GM12878 (cell line): ENCODE results near the gene TSSK2. TPM values are rescaled to one million over a fixed set of nuclear protein-coding genes. Genes with fewer than 3 reads are reported as not detected.

Experiments
- ATAC-seq: fragments of 200-7000 bp; cut with Tn5 transposase; 3 replicates; pipeline ENCODE4 v1.9.1; 2020; ENCODE audit warnings: mild to moderate bottlenecking, moderate library complexity
- BruUV-seq: library from RNA; stranded (reverse); fragments of 400-500 nt; replicated peaks from 2 replicates; lab custom pipeline; 2021; lab: Mats Ljungman, UMichigan
- CTCF ChIA-PET: fragments of 300-600 bp; sonication (Branson Sonifier 250); formaldehyde crosslinking; extraction: SDS; loops from one replicate; lab custom pipeline; 2021; ENCODE audit warnings: inconsistent platforms; lab: Yijun Ruan, JAX
- POLR2A ChIA-PET: fragments of 350-600 bp; formaldehyde crosslinking; extraction: SDS; loops from one replicate; lab custom pipeline; 2021; ENCODE audit warnings: inconsistent platforms; lab: Charles Lee
- RAD21 ChIA-PET: fragments of 300-600 bp; sonication (Branson Sonifier 250); formaldehyde crosslinking; loops from one replicate; lab custom pipeline; 2023; ENCODE audit warnings: antibody characterized with exemption; ENCODE audit not compliant: unreplicated experiment; lab: Charles Lee
- SMC1A ChIA-PET: fragments of 300-600 bp; sonication (Branson Sonifier 250); formaldehyde crosslinking; loops from one replicate; lab custom pipeline; 2023; ENCODE audit not compliant: unreplicated experiment, uncharacterized antibody; lab: Charles Lee
- DNase-seq: peaks from one replicate; pipeline ENCODE4 v3.0.0-alpha.2; 2011; ENCODE audit warnings: low read depth, low spot score
- FAIRE-seq: peaks from 3 replicates; lab custom pipeline; 2011; peaks lifted over from hg19 to GRCh38; lab: Jason Lieb, UNC
- H2AFZ ChIP-seq: 2 replicates; pipeline ENCODE4 v1.6.0; 2011; ENCODE audit warnings: low read depth, low read length, control low read depth; ENCODE audit not compliant: control insufficient read depth
- H3K27ac ChIP-seq: 2 replicates; pipeline ENCODE4 v1.5.1; 2011; ENCODE audit warnings: control low read depth; ENCODE audit not compliant: control insufficient read depth, insufficient read depth
- H3K27me3 ChIP-seq, 2 experiments: replicated peaks in 1 of 2; 2 replicates each; pipeline versions ENCODE4 v1.6.0 to v1.6.1; 2011; ENCODE audit warnings: low read length in 1 of 2; ENCODE audit not compliant: control insufficient read depth in 2 of 2, insufficient read depth in 2 of 2
- H3K36me3 ChIP-seq, 2 experiments: 2 replicates each; pipeline ENCODE4 v1.5.1; 2011; ENCODE audit warnings: low read length in 1 of 2; ENCODE audit not compliant: control insufficient read depth in 2 of 2, insufficient read depth in 2 of 2
- H3K4me1 ChIP-seq: 2 replicates; pipeline ENCODE4 v1.6.1; 2011; ENCODE audit warnings: mild to moderate bottlenecking, low read length, moderate library complexity, mixed read lengths; ENCODE audit not compliant: control insufficient read depth, insufficient read depth
- H3K4me2 ChIP-seq: 2 replicates; pipeline ENCODE4 v1.6.0; 2011; ENCODE audit warnings: control low read depth; ENCODE audit not compliant: control insufficient read depth, insufficient read depth
- H3K4me3 ChIP-seq: fragments of 200-600 bp; sonication (generic); 2 replicates; pipeline ENCODE4 v1.5.1; 2016
- H3K79me2 ChIP-seq: 2 replicates; pipeline ENCODE4 v1.6.0; 2011; ENCODE audit warnings: low read length; ENCODE audit not compliant: control insufficient read depth, insufficient read depth
- H3K9ac ChIP-seq: 2 replicates; pipeline ENCODE4 v1.8.0; 2011; ENCODE audit warnings: low read length, control low read depth, mixed read lengths; ENCODE audit not compliant: control insufficient read depth, insufficient read depth
- H3K9me3 ChIP-seq: replicated peaks from 3 replicates; pipeline ENCODE4 v1.5.1; 2011; ENCODE audit warnings: mild to moderate bottlenecking, low read length; ENCODE audit not compliant: control insufficient read depth, insufficient read depth
- H4K20me1 ChIP-seq: 2 replicates; pipeline ENCODE4 v1.6.0; 2011; ENCODE audit not compliant: control insufficient read depth, insufficient read depth
- EGR1 ChIP-seq, 2 experiments: IDR thresholded peaks; 1 replicate in 1 of 2; 2 replicates in 1 of 2; pipeline ENCODE4 v1.6.1; 2011 to 2012; ENCODE audit warnings: low read depth in 2 of 2, low read length in 2 of 2, borderline replicate concordance in 1 of 2, mild to moderate bottlenecking in 1 of 2, moderate library complexity in 1 of 2
- HDAC6 ChIP-seq: fragments of 200-600 bp; sonication (generic); IDR thresholded peaks from one replicate; pipeline ENCODE4 v1.8.0; 2017; ENCODE audit warnings: antibody characterized with exemption; ENCODE audit not compliant: unreplicated experiment
- MEF2B ChIP-seq: fragments of 450-650 bp; IDR thresholded peaks from 2 replicates; pipeline ENCODE4 v1.6.1; 2018; ENCODE audit warnings: mild to moderate bottlenecking, moderate library complexity; ENCODE audit not compliant: partially characterized antibody, poor library complexity, severe bottlenecking
- WGBS: methylation state at CpG from one replicate; pipeline ENCODE4 v1.1.6; 2016; ENCODE audit warnings: low lambda C conversion rate; ENCODE audit not compliant: insufficient replicate concordance, insufficient coverage; ENCODE audit errors: missing lambda C conversion rate; 5-methylcytosine and 5-hydroxymethylcytosine counted together
- in situ Hi-C: fragments of 300-500 bp; cut with MboI; formaldehyde crosslinking; loops from 9 replicates; pipeline ENCODE4 v1.14.3; 2018; ENCODE audit warnings: mixed read lengths
- intact Hi-C: fragments of 100-400 bp; cut with micrococcal nuclease; formaldehyde crosslinking; loops from one replicate; pipeline ENCODE4 v1.14.2; 2022; ENCODE audit not compliant: unreplicated experiment
- polyA plus RNA-seq, 11 experiments: library from polyadenylated mRNA; depleted of rRNA in 4 of 11; unstranded in 6 of 11; stranded (reverse) in 5 of 11; fragments of >200 nt; fragmentation: Nextera tagmentation in 4 of 11; fragmentation: Illumina TruSeq in 1 of 11; extraction: Ambion mirVana in 4 of 11; extraction: Trizol in 1 of 11; gene quantifications; 1 replicate in 1 of 11; 2 replicates in 10 of 11; pipeline versions ENCODE4 v1.2.1 to v1.2.3, GENCODE V29; 2011 to 2016; ENCODE audit warnings: inconsistent platforms in 2 of 11, missing spikeins in 2 of 11, low read depth in 1 of 11
- total RNA-seq, 4 experiments: library from RNA; depleted of rRNA in 3 of 4; stranded (reverse); fragments of >200 nt in 3 of 4; fragmentation: Illumina TruSeq in 1 of 4; extraction: Trizol in 1 of 4; gene quantifications; 2 replicates each; pipeline versions ENCODE4 v1.2.1 to v1.2.3, GENCODE V29; 2013 to 2021

Gene TSSK2
- total and polyA plus RNA-seq, 10 of the 15 experiments (the other 5 are each of a cell fraction or from before 2014, with no cell fraction given), result 0.03 to 0.17 TPM; not detected in 8

GRCh38 chr22:19148417-19149046 is 17.4 kb downstream of the TSSK2 start:
- Histone ChIP-seq H3K27ac (no peak overlapping the region), H4K20me1 (no peaks in the 10 kb centered on the region), H3K4me1 (no peaks in the 10 kb centered on the region), H3K9me3 (no peaks in the 10 kb centered on the region), H3K4me3 (no peak overlapping the region), H3K27me3 (peaks cover 5 to 18% of the 10 kb centered on the region in 2 experiments), H3K9ac (no peak overlapping the region), H3K4me2 (no peak overlapping the region), H2AFZ (no peak overlapping the region), H3K36me3 (no peaks in the 10 kb centered on the region), H3K79me2 (peaks cover 9% of the 10 kb centered on the region)
- intact Hi-C loops (no loop called here), in situ Hi-C loops (no loop called here)
- RAD21 ChIA-PET, result no interaction called here
- BruUV-seq, result no TSS peak
- CTCF ChIA-PET, result no interaction called here
- ATAC-seq (no peak), FAIRE-seq (no peak), DNase-seq (no peak)
- POLR2A ChIA-PET, result no interaction called here
- no peak for TF ChIP-seq MEF2B
- WGBS, result 52% methylated on average over 28 of the region's 33 CpGs
- SMC1A ChIA-PET, result no interaction called here

GRCh38 chr22:19149047-19149883 is 18.2 kb downstream of the TSSK2 start:
- FAIRE-seq (no peak), DNase-seq (no peak), ATAC-seq (no peak)
- Histone ChIP-seq H3K4me3 (no peak overlapping the region), H3K27me3 (peaks cover 5 to 18% of the 10 kb centered on the region in 2 experiments), H3K27ac (no peak overlapping the region), H3K9me3 (no peaks in the 10 kb centered on the region), H3K4me1 (no peaks in the 10 kb centered on the region), H3K4me2 (no peak overlapping the region), H2AFZ (no peak overlapping the region), H3K9ac (no peak overlapping the region), H4K20me1 (no peaks in the 10 kb centered on the region), H3K79me2 (peaks cover 2% of the 10 kb centered on the region), H3K36me3 (no peaks in the 10 kb centered on the region)
- intact Hi-C loops (no loop called here), in situ Hi-C loops (no loop called here)
- TF ChIP-seq EGR1 (IDR thresholded peaks at IDR 0.05; ENCODE audit: borderline replicate concordance in 1 of 2, low read depth in 2 of 2, low read length in 2 of 2) (no peak), HDAC6 (peak; percentile 81)
- WGBS, result 35% methylated on average over 81 of the region's 92 CpGs
- BruUV-seq, result no TSS peak
- ChIA-PET POLR2A (no interaction called here), SMC1A (no interaction called here), RAD21 (no interaction called here), CTCF (no interaction called here)
